HTR-8/SVneo (cell line): ENCODE measurements around the gene VAT1.

Source experiments
- DNase-seq: peaks from one replicate; pipeline ENCODE4 v3.0.0; 2011; ENCODE audit warnings: low spot score, mixed read lengths; ENCODE audit not compliant: insufficient read length
- FAIRE-seq: peaks from 2 replicates; lab custom pipeline; 2011; peaks lifted over from hg19 to GRCh38; lab: Jason Lieb, UNC

VAT1 gene

DNA sequence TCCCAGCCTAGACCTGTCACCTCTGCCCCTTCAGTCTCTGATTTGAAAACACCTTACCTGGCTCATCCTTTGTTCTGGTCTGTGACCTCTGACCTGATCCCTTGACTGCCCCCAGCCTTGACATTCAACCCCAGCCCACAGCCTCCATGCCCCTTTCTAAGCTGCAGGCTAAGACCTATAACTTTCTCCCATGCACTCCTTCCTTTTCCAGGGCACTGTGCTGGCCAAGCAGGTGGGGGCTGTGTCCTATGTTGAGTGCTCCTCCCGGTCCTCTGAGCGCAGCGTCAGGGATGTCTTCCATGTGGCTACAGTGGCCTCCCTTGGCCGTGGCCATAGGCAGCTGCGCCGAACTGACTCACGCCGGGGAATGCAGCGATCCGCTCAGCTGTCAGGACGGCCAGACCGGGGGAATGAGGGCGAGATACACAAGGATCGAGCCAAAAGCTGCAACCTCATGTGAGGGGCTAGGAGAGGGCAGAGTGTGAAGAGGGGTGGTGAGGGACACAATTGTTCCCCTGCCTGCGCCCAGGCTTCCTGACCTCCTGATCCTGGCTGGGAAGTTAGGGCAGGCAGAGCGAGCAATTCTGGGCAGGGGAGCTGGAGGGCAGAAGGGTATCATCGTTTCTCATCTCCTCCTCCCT lies 6.2 kb upstream of the VAT1 start:
- FAIRE-seq (peak; percentile 62), DNase-seq (no peak)

GRCh38 chr17:43027091-43028032 lies 5.2 kb upstream of the VAT1 start:
- DNase-seq (no peak), FAIRE-seq (no peak)

DNA sequence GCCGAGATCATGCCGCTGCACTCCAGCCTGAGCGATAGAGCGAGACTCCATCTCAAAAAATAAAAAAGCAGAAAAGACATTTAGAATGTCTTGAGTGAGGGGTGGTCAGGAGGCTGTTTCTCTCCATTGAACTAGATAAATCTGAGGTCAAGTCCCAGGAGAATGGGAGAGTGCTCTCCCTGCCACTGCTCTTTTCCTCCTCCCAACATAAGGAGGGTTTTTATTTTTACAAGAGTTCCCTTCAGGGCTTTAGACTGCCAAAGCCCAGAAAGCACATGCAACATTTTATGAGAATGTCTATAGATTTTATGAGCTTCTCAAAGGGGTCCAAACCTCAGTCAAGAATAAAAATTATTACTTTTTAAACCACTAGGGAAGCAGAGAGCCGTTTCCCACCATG lies 4.4 kb upstream of the VAT1 start:
- no peak for FAIRE-seq
- DNase-seq, result no peak

GRCh38 chr17:43025766-43026537 lies 3.8 kb upstream of the VAT1 start:
- DNase-seq (peak; percentile 35), FAIRE-seq (peak; percentile 23)

DNA sequence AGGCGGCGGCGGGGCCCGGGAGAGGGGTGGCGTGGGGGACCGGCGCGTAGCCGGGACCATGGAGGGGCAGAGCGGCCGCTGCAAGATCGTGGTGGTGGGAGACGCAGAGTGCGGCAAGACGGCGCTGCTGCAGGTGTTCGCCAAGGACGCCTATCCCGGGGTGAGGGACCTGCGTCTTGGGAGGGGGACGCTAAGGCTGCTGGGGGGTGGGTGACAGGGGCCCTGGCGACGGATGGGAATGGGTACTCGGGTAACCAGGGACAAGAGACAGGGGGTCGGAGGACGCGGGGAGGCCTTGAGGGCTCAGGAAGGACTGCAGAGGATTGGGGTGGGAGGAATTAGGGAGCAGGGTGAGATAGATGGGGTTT lies 3.1 kb upstream of the VAT1 start:
- DNase-seq (peak; percentile 33), FAIRE-seq (peak; percentile 69)

GRCh38 chr17:43024407-43025289 lies 2.5 kb upstream of the VAT1 start, which contains the start of gene RND2:
TSS of gene RND2 (plus strand) at chr17:43025231. CDS start at chr17:43025348, 117 bp downstream.
- FAIRE-seq (peak; percentile 94), DNase-seq (peak; percentile 99)

DNA sequence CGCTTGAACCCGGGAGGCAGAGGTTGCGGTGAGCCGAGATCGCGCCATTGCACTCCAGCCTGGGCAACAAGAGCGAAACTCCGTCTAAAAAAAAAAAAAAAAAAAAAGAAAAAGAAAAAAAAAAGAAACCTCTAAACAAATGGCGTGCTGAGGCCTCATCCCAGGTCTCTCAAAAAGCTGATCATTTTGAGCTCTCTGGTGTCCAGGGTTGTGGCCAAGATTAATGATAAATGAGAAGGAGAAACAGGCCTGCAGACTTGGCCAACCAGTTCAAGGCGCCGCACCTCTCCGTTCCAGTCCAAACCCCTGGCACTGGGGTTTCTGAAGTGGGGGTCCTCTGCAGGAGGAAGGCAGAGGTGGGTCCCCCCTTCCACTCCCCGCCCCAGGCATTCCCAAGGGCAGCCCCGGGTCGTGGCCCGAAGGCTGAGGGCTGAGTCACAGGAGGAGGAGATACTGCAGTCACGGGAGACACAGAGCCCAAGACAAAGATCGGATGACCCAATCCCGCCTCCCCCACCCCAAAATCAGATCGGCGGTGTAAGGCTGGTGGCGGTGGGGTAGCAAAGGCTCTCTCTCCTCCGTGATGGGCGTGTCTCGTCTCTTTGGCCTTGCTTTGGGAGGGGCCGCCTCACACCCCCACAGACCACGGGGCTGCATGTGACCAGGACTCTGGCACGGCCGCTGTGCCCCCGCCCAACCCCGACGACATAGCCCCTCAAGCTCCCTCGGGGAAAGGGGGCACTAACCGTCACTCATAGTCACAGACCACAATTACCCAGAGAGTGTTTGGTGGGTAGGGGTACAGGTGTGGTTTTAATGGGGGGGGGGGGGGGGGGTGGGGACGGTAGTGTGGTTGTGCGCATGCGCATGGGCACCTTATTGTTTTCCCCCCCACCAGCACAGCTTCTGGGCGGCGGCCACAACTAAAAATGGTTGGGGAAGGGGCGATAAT lies 1.1 kb downstream of the VAT1 start:
- FAIRE-seq (peak; percentile 91), DNase-seq (peak; percentile 91)

- FAIRE-seq (no peak), DNase-seq (no peak)
Measured at GRCh38 chr17:43020030-43020621, 2.1 kb downstream of the VAT1 start.

DNA sequence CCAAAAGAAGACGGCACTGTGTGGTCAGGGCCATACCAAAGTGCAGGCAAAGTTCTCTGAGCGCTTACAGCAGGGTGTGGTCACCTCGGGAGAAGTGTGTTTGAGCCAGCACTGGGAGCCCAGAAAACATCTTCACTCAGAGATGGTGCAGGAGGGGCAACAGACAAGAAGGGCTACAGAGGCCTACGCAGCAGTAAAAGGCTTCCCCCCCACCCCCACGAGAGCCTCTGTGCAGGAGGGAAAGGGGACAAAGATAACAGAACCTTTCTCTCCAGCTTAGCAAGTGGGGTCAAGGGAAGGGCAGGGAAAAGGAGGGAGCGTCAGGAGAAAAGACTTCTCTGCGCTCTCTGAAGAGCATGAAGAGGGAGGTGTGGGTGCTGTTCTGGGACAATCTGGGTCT lies 2.8 kb downstream of the VAT1 start:
- no peak for FAIRE-seq
- no peak for DNase-seq

GRCh38 chr17:43018932-43019331 lies 3.3 kb downstream of the VAT1 start:
- FAIRE-seq (no peak), DNase-seq (no peak)

DNA sequence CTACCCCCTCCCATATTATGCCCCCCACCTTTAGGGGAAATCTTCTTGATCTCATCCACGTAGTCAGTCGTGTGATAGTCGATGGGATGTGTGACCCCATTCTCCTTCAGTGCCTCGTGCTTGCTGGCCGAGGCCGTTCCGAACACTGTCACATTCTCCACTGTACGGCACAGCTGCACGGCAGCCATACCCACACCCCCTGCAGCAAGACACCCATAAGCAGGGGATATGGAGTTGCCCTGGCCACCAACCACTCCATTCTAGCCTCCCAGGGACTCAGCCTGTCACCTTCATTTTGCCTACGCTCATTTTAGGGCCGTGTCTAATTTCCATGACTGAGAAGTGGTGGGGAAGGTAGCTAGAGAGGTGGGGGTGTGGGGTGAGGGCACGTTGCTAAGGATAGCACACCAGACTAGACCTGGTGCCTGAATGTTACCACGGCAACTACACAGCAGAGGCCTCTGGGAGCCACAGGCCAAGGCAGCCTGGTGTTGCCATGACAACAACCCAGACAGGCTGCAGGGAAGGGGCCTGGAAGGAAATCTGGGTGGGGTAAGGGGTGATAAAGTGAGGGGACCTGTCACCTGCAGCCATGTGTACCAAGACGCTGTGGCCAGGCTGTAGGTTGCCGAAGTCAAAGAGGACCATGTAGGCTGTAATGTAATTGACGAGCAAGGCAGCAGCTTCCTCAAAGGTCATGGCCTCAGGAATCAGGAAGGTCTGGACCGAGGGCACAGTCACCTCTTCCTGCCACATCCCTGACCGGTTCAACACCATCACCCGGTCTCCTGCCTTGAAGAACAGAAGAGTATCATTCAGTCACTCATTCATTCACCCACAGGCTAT lies 4.0 kb downstream of the VAT1 start:
- FAIRE-seq (peak; percentile 81), DNase-seq (no peak)

GRCh38 chr17:43016216-43016615 lies 6.0 kb downstream of the VAT1 start:
- FAIRE-seq, result no peak
- DNase-seq, result no peak

- DNase-seq, result no peak
- FAIRE-seq, result no peak
Measured at GRCh38 chr17:43015579-43015978, 6.6 kb downstream of the VAT1 start.

- FAIRE-seq, result peak; percentile 9
- DNase-seq, result no peak
Measured at GRCh38 chr17:43014649-43015542, 7.3 kb downstream of the VAT1 start.

GRCh38 chr17:43014020-43014648 lies 8.1 kb downstream of the VAT1 start:
- FAIRE-seq (no peak), DNase-seq (no peak)

- DNase-seq (no peak), FAIRE-seq (peak; percentile 57)
Measured at GRCh38 chr17:43013296-43013695, 8.9 kb downstream of the VAT1 start.
